ENCODE data around the gene RNF224. TPM values are rescaled to one million over a fixed set of nuclear protein-coding genes. Genes with fewer than 3 reads are reported as not detected.

RNF224 gene
- total and polyA plus RNA-seq, 2 of the 13 experiments (the other 11 are each of a cell fraction or from before 2014, with no cell fraction given): 0.09 TPM; not detected in 1

DNA sequence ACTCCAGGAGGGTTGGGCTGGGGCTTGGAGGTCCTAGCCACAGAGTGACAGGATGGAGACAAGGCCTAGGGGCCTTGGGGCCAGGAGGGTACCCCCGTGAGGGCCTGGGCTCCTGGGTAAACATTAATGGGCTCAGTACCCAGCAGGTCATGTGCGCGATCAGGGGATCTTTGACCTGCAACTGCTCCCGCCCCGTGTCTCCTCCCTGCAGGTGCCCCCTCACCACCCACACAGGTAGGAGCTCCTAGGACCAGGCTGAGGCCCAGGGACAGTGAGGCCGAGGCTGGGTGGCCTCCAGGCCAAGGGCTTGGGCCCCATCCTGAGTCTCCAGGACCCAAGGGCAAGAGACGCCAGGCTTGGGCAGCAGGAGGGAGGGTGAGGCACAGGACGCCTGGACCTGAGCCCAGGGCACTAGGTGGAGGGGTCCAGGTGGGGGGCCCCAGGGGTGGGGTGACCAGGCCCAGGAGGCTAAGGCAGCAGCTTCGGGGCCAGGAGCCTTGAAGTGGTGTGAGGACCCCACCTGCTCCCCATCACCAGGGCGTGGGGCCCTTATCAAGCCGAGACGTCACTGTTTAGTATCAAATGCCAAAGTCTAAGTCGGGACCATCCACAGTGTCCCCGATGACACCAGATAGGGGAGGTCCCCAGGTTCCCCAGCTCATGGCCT is 3.5 kb downstream of the RNF224 start, which contains the start of gene SLC34A3 (continued):
- TF ChIP-seq ISX (CRISPR knock-in tag; conservative IDR thresholded peaks at IDR 0.05): no peak
- TF ChIP-seq, protein P1, sequence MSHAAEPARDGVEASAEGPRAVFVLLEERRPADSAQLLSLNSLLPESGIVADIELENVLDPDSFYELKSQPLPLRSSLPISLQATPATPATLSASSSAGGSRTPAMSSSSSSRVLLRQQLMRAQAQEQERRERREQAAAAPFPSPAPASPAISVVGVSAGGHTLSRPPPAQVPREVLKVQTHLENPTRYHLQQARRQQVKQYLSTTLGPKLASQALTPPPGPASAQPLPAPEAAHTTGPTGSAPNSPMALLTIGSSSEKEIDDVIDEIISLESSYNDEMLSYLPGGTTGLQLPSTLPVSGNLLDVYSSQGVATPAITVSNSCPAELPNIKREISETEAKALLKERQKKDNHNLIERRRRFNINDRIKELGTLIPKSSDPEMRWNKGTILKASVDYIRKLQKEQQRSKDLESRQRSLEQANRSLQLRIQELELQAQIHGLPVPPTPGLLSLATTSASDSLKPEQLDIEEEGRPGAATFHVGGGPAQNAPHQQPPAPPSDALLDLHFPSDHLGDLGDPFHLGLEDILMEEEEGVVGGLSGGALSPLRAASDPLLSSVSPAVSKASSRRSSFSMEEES (CRISPR knock-in tag; IDR thresholded peaks at IDR 0.05): peak; percentile 39; the same call in 1 of the 2 replicates
- no peak for TF ChIP-seq NFYB (CRISPR knock-in tag; IDR thresholded peaks at IDR 0.05)
- no peak; the same call in 1 of the 2 replicates for TF ChIP-seq POLR2G (IDR thresholded peaks at IDR 0.05; ENCODE audit: low read depth, low read length)
- TF ChIP-seq, protein P2, sequence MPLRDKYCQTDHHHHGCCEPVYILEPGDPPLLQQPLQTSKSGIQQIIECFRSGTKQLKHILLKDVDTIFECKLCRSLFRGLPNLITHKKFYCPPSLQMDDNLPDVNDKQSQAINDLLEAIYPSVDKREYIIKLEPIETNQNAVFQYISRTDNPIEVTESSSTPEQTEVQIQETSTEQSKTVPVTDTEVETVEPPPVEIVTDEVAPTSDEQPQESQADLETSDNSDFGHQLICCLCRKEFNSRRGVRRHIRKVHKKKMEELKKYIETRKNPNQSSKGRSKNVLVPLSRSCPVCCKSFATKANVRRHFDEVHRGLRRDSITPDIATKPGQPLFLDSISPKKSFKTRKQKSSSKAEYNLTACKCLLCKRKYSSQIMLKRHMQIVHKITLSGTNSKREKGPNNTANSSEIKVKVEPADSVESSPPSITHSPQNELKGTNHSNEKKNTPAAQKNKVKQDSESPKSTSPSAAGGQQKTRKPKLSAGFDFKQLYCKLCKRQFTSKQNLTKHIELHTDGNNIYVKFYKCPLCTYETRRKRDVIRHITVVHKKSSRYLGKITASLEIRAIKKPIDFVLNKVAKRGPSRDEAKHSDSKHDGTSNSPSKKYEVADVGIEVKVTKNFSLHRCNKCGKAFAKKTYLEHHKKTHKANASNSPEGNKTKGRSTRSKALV (CRISPR knock-in tag; IDR thresholded peaks at IDR 0.05): no peak
- TF ChIP-seq HDAC2 (CRISPR knock-in tag; IDR thresholded peaks at IDR 0.05): peak; percentile 50; the same call in 1 of the 2 replicates
- no peak for TF ChIP-seq ZNF263 (CRISPR knock-in tag; IDR thresholded peaks at IDR 0.05)
- TF ChIP-seq FOXJ3 (CRISPR knock-in tag; IDR thresholded peaks at IDR 0.05; ENCODE audit: borderline replicate concordance): no peak
- TF ChIP-seq GABPB1 (CRISPR knock-in tag; IDR thresholded peaks at IDR 0.05): no peak
- TF ChIP-seq, protein P3, sequence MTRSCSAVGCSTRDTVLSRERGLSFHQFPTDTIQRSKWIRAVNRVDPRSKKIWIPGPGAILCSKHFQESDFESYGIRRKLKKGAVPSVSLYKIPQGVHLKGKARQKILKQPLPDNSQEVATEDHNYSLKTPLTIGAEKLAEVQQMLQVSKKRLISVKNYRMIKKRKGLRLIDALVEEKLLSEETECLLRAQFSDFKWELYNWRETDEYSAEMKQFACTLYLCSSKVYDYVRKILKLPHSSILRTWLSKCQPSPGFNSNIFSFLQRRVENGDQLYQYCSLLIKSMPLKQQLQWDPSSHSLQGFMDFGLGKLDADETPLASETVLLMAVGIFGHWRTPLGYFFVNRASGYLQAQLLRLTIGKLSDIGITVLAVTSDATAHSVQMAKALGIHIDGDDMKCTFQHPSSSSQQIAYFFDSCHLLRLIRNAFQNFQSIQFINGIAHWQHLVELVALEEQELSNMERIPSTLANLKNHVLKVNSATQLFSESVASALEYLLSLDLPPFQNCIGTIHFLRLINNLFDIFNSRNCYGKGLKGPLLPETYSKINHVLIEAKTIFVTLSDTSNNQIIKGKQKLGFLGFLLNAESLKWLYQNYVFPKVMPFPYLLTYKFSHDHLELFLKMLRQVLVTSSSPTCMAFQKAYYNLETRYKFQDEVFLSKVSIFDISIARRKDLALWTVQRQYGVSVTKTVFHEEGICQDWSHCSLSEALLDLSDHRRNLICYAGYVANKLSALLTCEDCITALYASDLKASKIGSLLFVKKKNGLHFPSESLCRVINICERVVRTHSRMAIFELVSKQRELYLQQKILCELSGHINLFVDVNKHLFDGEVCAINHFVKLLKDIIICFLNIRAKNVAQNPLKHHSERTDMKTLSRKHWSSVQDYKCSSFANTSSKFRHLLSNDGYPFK (CRISPR knock-in tag; IDR thresholded peaks at IDR 0.05; ENCODE audit: borderline replicate concordance): 0 out of 2 replicates have a peak, but pooled peaks have one; percentile 58
- 0 out of 2 replicates have a peak, but pooled peaks have one; percentile 2 for TF ChIP-seq ARNT2 (CRISPR knock-in tag; IDR thresholded peaks at IDR 0.05; ENCODE audit: low read depth)
- TF ChIP-seq ARNTL (CRISPR knock-in tag; IDR thresholded peaks at IDR 0.05): no peak
- TF ChIP-seq, protein P4, sequence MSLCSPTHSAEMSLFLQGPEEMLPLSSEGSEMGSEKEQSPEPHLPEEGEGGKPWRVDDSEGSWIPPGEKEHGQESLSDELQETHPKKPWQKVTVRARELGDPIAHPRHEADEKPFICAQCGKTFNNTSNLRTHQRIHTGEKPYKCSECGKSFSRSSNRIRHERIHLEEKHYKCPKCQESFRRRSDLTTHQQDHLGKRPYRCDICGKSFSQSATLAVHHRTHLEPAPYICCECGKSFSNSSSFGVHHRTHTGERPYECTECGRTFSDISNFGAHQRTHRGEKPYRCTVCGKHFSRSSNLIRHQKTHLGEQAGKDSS (CRISPR knock-in tag; IDR thresholded peaks at IDR 0.05; ENCODE audit: borderline replicate concordance, low read depth): no peak
- no peak for TF ChIP-seq FOXC1 (CRISPR knock-in tag; IDR thresholded peaks at IDR 0.05; ENCODE audit: borderline replicate concordance)
- TF ChIP-seq WIZ (CRISPR knock-in tag; IDR thresholded peaks at IDR 0.05): no peak
- TF ChIP-seq CBX5 (CRISPR knock-in tag; IDR thresholded peaks at IDR 0.05; ENCODE audit: borderline replicate concordance): no peak
- TF ChIP-seq ZSCAN30 (CRISPR knock-in tag; IDR thresholded peaks at IDR 0.05): no peak
- TF ChIP-seq, protein P5, sequence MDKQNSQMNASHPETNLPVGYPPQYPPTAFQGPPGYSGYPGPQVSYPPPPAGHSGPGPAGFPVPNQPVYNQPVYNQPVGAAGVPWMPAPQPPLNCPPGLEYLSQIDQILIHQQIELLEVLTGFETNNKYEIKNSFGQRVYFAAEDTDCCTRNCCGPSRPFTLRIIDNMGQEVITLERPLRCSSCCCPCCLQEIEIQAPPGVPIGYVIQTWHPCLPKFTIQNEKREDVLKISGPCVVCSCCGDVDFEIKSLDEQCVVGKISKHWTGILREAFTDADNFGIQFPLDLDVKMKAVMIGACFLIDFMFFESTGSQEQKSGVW (CRISPR knock-in tag; IDR thresholded peaks at IDR 0.05; ENCODE audit: borderline replicate concordance): no peak
- no peak for TF ChIP-seq STAT5B (CRISPR knock-in tag; IDR thresholded peaks at IDR 0.05)
- TF ChIP-seq ZC3H13 (CRISPR knock-in tag; IDR thresholded peaks at IDR 0.05): no peak; the same call in 1 of the 2 replicates
- 0 out of 2 replicates have a peak, but pooled peaks have one; percentile 7 for TF ChIP-seq PAF1 (CRISPR knock-in tag; IDR thresholded peaks at IDR 0.05)
- TF ChIP-seq PRPF4 (IDR thresholded peaks at IDR 0.05; ENCODE audit: low read depth, low read length, poor library complexity, severe bottlenecking): no peak
